Breast epithelium (tissue), 4 donors: ENCODE data around the gene ALG3. TPM values are rescaled to one million over a fixed set of nuclear protein-coding genes. Genes with fewer than 3 reads are reported as not detected.
A peak's percentile ranks its signal among the peaks of the same experiment; 100 is the strongest.

Experiments used
- DNase-seq, 2 donors: peaks; one replicate each; pipeline ENCODE4 v3.0.0-alpha.2; 2019; ENCODE audit warnings: low spot score in 2 of 2
- H3K27ac ChIP-seq, 2 donors: fragments of 200-600 bp; sonication (generic) in 1 of 2; one replicate each; pipeline ENCODE4 v1.5.1; 2016 to 2019; ENCODE audit warnings: mild to moderate bottlenecking in 1 of 2
- H3K27me3 ChIP-seq, 2 donors: fragments of 200-600 bp; sonication (generic) in 1 of 2; one replicate each; pipeline versions ENCODE4 v1.5.1 to v1.6.0; 2017 to 2019; ENCODE audit warnings: control low read depth in 1 of 2, mild to moderate bottlenecking in 1 of 2
- H3K36me3 ChIP-seq: fragments of 200-600 bp; one replicate; pipeline ENCODE4 v1.5.1; 2019
- H3K4me1 ChIP-seq, 2 donors: fragments of 200-600 bp; sonication (generic); one replicate each; pipeline ENCODE4 v1.5.1; 2016 to 2019; ENCODE audit warnings: control low read depth in 1 of 2
- H3K4me3 ChIP-seq, 3 donors: fragments of 200-600 bp; sonication (generic); 1 replicate in 2 of 3; 2 replicates in 1 of 3; pipeline ENCODE4 v1.5.1; 2016 to 2019; ENCODE audit warnings: mild to moderate bottlenecking in 3 of 3, moderate library complexity in 2 of 3
- H3K9me3 ChIP-seq, 2 donors: fragments of 200-600 bp; sonication (generic) in 1 of 2; one replicate each; pipeline ENCODE4 v1.5.1; 2016 to 2019; ENCODE audit warnings: control low read depth in 1 of 2
- CTCF ChIP-seq, 3 donors: fragments of 450-650 bp; IDR thresholded peaks; one replicate each; pipeline ENCODE4 v1.5.1; 2016 to 2017; ENCODE audit warnings: antibody characterized with exemption in 3 of 3, mild to moderate bottlenecking in 3 of 3, moderate library complexity in 3 of 3
- POLR2A ChIP-seq: fragments of 450-650 bp; IDR thresholded peaks from one replicate; pipeline ENCODE4 v1.6.1; 2016; ENCODE audit warnings: antibody characterized with exemption, mild to moderate bottlenecking, moderate library complexity
- POLR2AphosphoS5 ChIP-seq, 3 donors: sonication (generic); formaldehyde crosslinking; IDR thresholded peaks; one replicate each; pipeline ENCODE4 v1.6.1; 2017; ENCODE audit warnings: antibody characterized with exemption in 3 of 3
- intact Hi-C: fragments of 100-400 bp; cut with DNase I; formaldehyde crosslinking; loops from one replicate; pipeline ENCODE4 v1.15.1; 2023; ENCODE audit warnings: low total_unique reads
- total RNA-seq, 3 donors: library from RNA; depleted of rRNA; stranded (reverse); fragments of >200 nt; gene quantifications; one replicate each; pipeline ENCODE4 v1.1.0, GENCODE V29; 2016

Gene ALG3
- total RNA-seq, 3 donors from 2014 or later: 36.4 to 46.5 (median 42.6) TPM

GRCh38 chr3:184231671-184232070 lies 17.1 kb downstream of the ALG3 start:
- Histone ChIP-seq H3K27ac (no peak overlapping the region), H3K36me3 (no peaks in the 10 kb centered on the region), H3K27me3 (peaks cover 10 to 37% of the 10 kb centered on the region in 2 donors), H3K4me3 (no peak overlapping the region), H3K9me3 (no peaks in the 10 kb centered on the region), H3K4me1 (peaks cover 4 to 8% of the 10 kb centered on the region in 2 donors)
- intact Hi-C loops: loop anchor here (5.0 kb wide), 1 partner anchor 1956 kb away; no protein-coding TSS in a partner anchor
- TF ChIP-seq POLR2A: no peak
- TF ChIP-seq CTCF (IDR thresholded peaks at IDR 0.05): no peak
- TF ChIP-seq POLR2AphosphoS5 (IDR thresholded peaks at IDR 0.05): no peak
- no peak for DNase-seq

GRCh38 chr3:184230603-184231528 lies 17.9 kb downstream of the ALG3 start:
- H3K4me3 ChIP-seq: peak overlapping the region; percentile 41 to 68 (median 54)
- H3K36me3 ChIP-seq: no peaks in the 10 kb centered on the region
- H3K4me1 ChIP-seq: peaks cover 4 to 8% of the 10 kb centered on the region in 2 donors
- intact Hi-C loops: loop anchor here (5.0 kb wide), 1 partner anchor 1956 kb away; no protein-coding TSS in a partner anchor
- peaks cover 10 to 37% of the 10 kb centered on the region in 2 donors for H3K27me3 ChIP-seq
- no peak overlapping the region for H3K27ac ChIP-seq
- no peaks in the 10 kb centered on the region for H3K9me3 ChIP-seq
- peak; percentile 46 to 60 for DNase-seq
- TF ChIP-seq POLR2AphosphoS5 (IDR thresholded peaks at IDR 0.05) (no peak), POLR2A (no peak), CTCF (IDR thresholded peaks at IDR 0.05) (no peak)

- Histone ChIP-seq H3K4me3 (peak overlapping the region; percentile 41 to 68 (median 54)), H3K36me3 (no peaks in the 10 kb centered on the region), H3K27ac (no peak overlapping the region), H3K9me3 (no peaks in the 10 kb centered on the region), H3K27me3 (peaks cover 10 to 37% of the 10 kb centered on the region in 2 donors), H3K4me1 (peaks cover 4 to 8% of the 10 kb centered on the region in 2 donors)
- TF ChIP-seq CTCF (IDR thresholded peaks at IDR 0.05) (no peak), POLR2AphosphoS5 (IDR thresholded peaks at IDR 0.05) (no peak), POLR2A (no peak)
- DNase-seq: no peak
- intact Hi-C loops: loop anchor here (5.0 kb wide), 1 partner anchor 1957 kb away; no protein-coding TSS in a partner anchor
These were observed 18.6 kb downstream of the ALG3 start for GRCh38 chr3:184230081-184230602.

GRCh38 chr3:184229394-184230080 lies 19.2 kb downstream of the ALG3 start, which contains the start of gene VWA5B2:
Gene VWA5B2, plus strand, starts transcription at chr3:184229585. Its CDS starts 944 bp downstream, at chr3:184230529.
- Histone ChIP-seq H3K4me3 (peak within 1 kb of the TSS; percentile 41 to 68 (median 54)), H3K4me1 (peaks cover 4 to 8% of the 10 kb centered on the region in 2 donors), H3K9me3 (no peaks in the 10 kb centered on the region), H3K27me3 (peaks cover 10 to 37% of the 10 kb centered on the region in 2 donors), H3K36me3 (no peaks in the 10 kb centered on the region), H3K27ac (no peak within 1 kb of the TSS)
- peak in 1 of 2 donors; percentile 26 for DNase-seq
- TF ChIP-seq POLR2A (no peak), CTCF (IDR thresholded peaks at IDR 0.05) (peak in 1 of 3 donors; percentile 29)
- intact Hi-C loops: loop anchor here (5.0 kb wide), 1 partner anchor 1958 kb away; no protein-coding TSS in a partner anchor
